H1 (cell line): ENCODE measurements around the gene ADCY3. TPM values are rescaled to one million over a fixed set of nuclear protein-coding genes. Genes with fewer than 3 reads are reported as not detected.
A peak's percentile ranks its signal among the peaks of the same experiment; 100 is the strongest.

Experiments
- CTCF ChIA-PET: fragments of 300-600 bp; sonication (Branson Sonifier 250); formaldehyde crosslinking; loops from one replicate; lab custom pipeline; 2021; ENCODE audit not compliant: partially characterized antibody; lab: Charles Lee
- POLR2A ChIA-PET: fragments of 300-600 bp; sonication (Branson Sonifier 250); formaldehyde crosslinking; loops from one replicate; lab custom pipeline; 2021; ENCODE audit warnings: inconsistent platforms; ENCODE audit not compliant: partially characterized antibody; lab: Charles Lee
- DNase-seq, 2 experiments: peaks; one replicate each; pipeline versions ENCODE4 v3.0.0 to v3.0.0-alpha.2; 2010 to 2022; ENCODE audit warnings: low spot score in 2 of 2, low read depth in 1 of 2, mixed read lengths in 1 of 2
- FAIRE-seq: peaks from 2 replicates; lab custom pipeline; 2011; peaks lifted over from hg19 to GRCh38; lab: Jason Lieb, UNC
- H2AFZ ChIP-seq: 2 replicates; pipeline ENCODE4 v1.8.1; 2012; ENCODE audit warnings: low read length, inconsistent platforms
- H2AK5ac ChIP-seq: 2 replicates; pipeline ENCODE4 v1.6.1; 2013; ENCODE audit warnings: low read depth, low read length
- H2BK120ac ChIP-seq: replicated peaks from 2 replicates; pipeline ENCODE3; 2013; ENCODE audit warnings: low read depth, low read length, inconsistent platforms
- H2BK12ac ChIP-seq: 2 replicates; pipeline ENCODE4 v1.6.1; 2013; ENCODE audit warnings: low read depth, low read length
- H2BK15ac ChIP-seq: 2 replicates; pipeline ENCODE4 v1.6.1; 2013; ENCODE audit warnings: low read length
- H2BK20ac ChIP-seq: 2 replicates; pipeline ENCODE4 v1.6.1; 2013; ENCODE audit warnings: low read length
- H2BK5ac ChIP-seq: 2 replicates; pipeline ENCODE4 v1.6.1; 2013; ENCODE audit warnings: low read depth, low read length
- H3K14ac ChIP-seq: 2 replicates; pipeline ENCODE4 v1.6.1; 2013; ENCODE audit warnings: inconsistent platforms; ENCODE audit not compliant: insufficient read length
- H3K18ac ChIP-seq: 2 replicates; pipeline ENCODE4 v1.6.1; 2013; ENCODE audit warnings: low read length; ENCODE audit errors: extremely low read depth
- H3K23ac ChIP-seq: 2 replicates; pipeline ENCODE4 v1.6.1; 2013; ENCODE audit warnings: inconsistent platforms; ENCODE audit not compliant: insufficient read length
- H3K23me2 ChIP-seq: 2 replicates; pipeline ENCODE4 v1.6.1; 2013; ENCODE audit warnings: low read depth, low read length
- H3K27ac ChIP-seq: 2 replicates; pipeline ENCODE4 v1.6.1; 2011; ENCODE audit warnings: low read depth, low read length, inconsistent platforms
- H3K27me3 ChIP-seq, 4 experiments: replicated peaks in 1 of 4; 1 replicate in 1 of 4; 2 replicates in 3 of 4; pipeline versions ENCODE4 v1.6.1 to v1.8.1; 2011 to 2013; ENCODE audit warnings: low read length in 3 of 4, mild to moderate bottlenecking in 3 of 4, inconsistent platforms in 2 of 4, mixed read lengths in 2 of 4, moderate library complexity in 1 of 4; ENCODE audit not compliant: control insufficient read depth in 3 of 4, insufficient read depth in 3 of 4; ENCODE audit errors: extremely low read depth in 1 of 4
- H3K36me3 ChIP-seq, 4 experiments: 2 replicates each; pipeline versions ENCODE4 v1.6.1 to v1.8.1; 2011 to 2013; ENCODE audit warnings: mild to moderate bottlenecking in 4 of 4, low read length in 3 of 4, moderate library complexity in 2 of 4, control low read depth in 1 of 4, inconsistent platforms in 1 of 4; ENCODE audit not compliant: insufficient read depth in 4 of 4, control insufficient read depth in 2 of 4
- H3K4ac ChIP-seq: replicated peaks from 2 replicates; pipeline ENCODE3; 2013; ENCODE audit warnings: low read length, low read depth, mixed read lengths, inconsistent platforms; ENCODE audit not compliant: insufficient read length
- H3K4me1 ChIP-seq, 4 experiments: replicated peaks in 1 of 4; 1 replicate in 1 of 4; 2 replicates in 3 of 4; pipeline versions ENCODE4 v1.6.1 to v1.8.1; 2011 to 2013; ENCODE audit warnings: low read length in 3 of 4, inconsistent platforms in 2 of 4, mixed read lengths in 1 of 4; ENCODE audit not compliant: insufficient read depth in 4 of 4, control insufficient read depth in 3 of 4
- H3K4me2 ChIP-seq, 2 experiments: 2 replicates each; pipeline versions ENCODE4 v1.6.1 to v1.8.1; 2011 to 2013; ENCODE audit warnings: low read depth in 2 of 2, low read length in 2 of 2, control low read depth in 1 of 2, inconsistent platforms in 1 of 2, mild to moderate bottlenecking in 1 of 2; ENCODE audit not compliant: insufficient read depth in 1 of 2
- H3K4me3 ChIP-seq, 4 experiments: fragments of 200-600, 300-600 bp in 1 of 4; sonication (generic), shearing (Covaris generic), sonication (Bioruptor Twin) in 1 of 4; 2 replicates each; pipeline versions ENCODE4 v1.5.1 to v1.8.1; 2011 to 2016; ENCODE audit warnings: low read length in 4 of 4, low read depth in 3 of 4, control low read depth in 2 of 4, inconsistent platforms in 2 of 4, mild to moderate bottlenecking in 2 of 4, mixed read lengths in 1 of 4, moderate library complexity in 1 of 4; ENCODE audit not compliant: insufficient read depth in 2 of 4; ENCODE audit errors: extremely low read depth in 1 of 4
- H3K56ac ChIP-seq: replicated peaks from 2 replicates; pipeline ENCODE3; 2013; ENCODE audit warnings: low read depth, mild to moderate bottlenecking, mixed read lengths, low read length, inconsistent platforms; ENCODE audit not compliant: insufficient read length
- H3K79me1 ChIP-seq: 2 replicates; pipeline ENCODE4 v1.6.1; 2013; ENCODE audit warnings: low read depth, low read length, control low read depth
- H3K79me2 ChIP-seq, 2 experiments: 2 replicates each; pipeline versions ENCODE4 v1.6.1 to v1.8.1; 2012 to 2013; ENCODE audit warnings: low read length in 2 of 2, mild to moderate bottlenecking in 2 of 2, inconsistent platforms in 1 of 2; ENCODE audit not compliant: insufficient read depth in 2 of 2, control insufficient read depth in 1 of 2
- H3K9ac ChIP-seq, 4 experiments: replicated peaks in 1 of 4; 1 replicate in 1 of 4; 2 replicates in 3 of 4; pipeline versions ENCODE4 v1.6.1 to v1.8.1; 2011 to 2013; ENCODE audit warnings: low read depth in 3 of 4, low read length in 3 of 4, control low read depth in 2 of 4, mild to moderate bottlenecking in 2 of 4, moderate library complexity in 2 of 4, inconsistent platforms in 1 of 4; ENCODE audit errors: extremely low read depth in 1 of 4
- H3K9me3 ChIP-seq, 2 experiments: 2 replicates each; pipeline versions ENCODE4 v1.6.1 to v1.8.1; 2012 to 2013; ENCODE audit warnings: mild to moderate bottlenecking in 2 of 2, moderate library complexity in 2 of 2, control low read depth in 1 of 2, inconsistent platforms in 1 of 2, low read depth in 1 of 2, low read length in 1 of 2, mixed read lengths in 1 of 2; ENCODE audit not compliant: insufficient read depth in 2 of 2
- H4K20me1 ChIP-seq, 2 experiments: replicated peaks in 1 of 2; 2 replicates each; pipeline versions ENCODE3 to v1.8.1; 2011 to 2013; ENCODE audit warnings: inconsistent platforms in 2 of 2, low read length in 2 of 2, mild to moderate bottlenecking in 1 of 2; ENCODE audit not compliant: insufficient read depth in 2 of 2, control insufficient read depth in 1 of 2
- H4K5ac ChIP-seq: 2 replicates; pipeline ENCODE4 v1.6.1; 2013; ENCODE audit warnings: low read length, low read depth, mixed read lengths, inconsistent platforms; ENCODE audit not compliant: insufficient read length
- H4K8ac ChIP-seq: 2 replicates; pipeline ENCODE4 v1.8.0; 2013; ENCODE audit warnings: mild to moderate bottlenecking, moderate library complexity, low read length, inconsistent platforms; ENCODE audit not compliant: insufficient read depth; ENCODE audit errors: extremely low read depth
- H4K91ac ChIP-seq: replicated peaks from 2 replicates; pipeline ENCODE3; 2013; ENCODE audit warnings: low read length, mixed read lengths, inconsistent platforms; ENCODE audit not compliant: insufficient read length
- ATF2 ChIP-seq: IDR thresholded peaks from 2 replicates; pipeline ENCODE4 v1.6.1; 2012; ENCODE audit warnings: low read length, inconsistent platforms
- CEBPB ChIP-seq: IDR thresholded peaks from 2 replicates; pipeline ENCODE4 v1.6.1; 2012; ENCODE audit warnings: low read depth, low read length
- HDAC2 ChIP-seq, 2 experiments: fragments of 300-600 bp in 1 of 2; sonication (generic) in 1 of 2; IDR thresholded peaks; 2 replicates each; pipeline ENCODE4 v1.6.1; 2011 to 2012; ENCODE audit warnings: low read depth in 2 of 2, low read length in 2 of 2, mild to moderate bottlenecking in 2 of 2, moderate library complexity in 2 of 2, borderline replicate concordance in 1 of 2, inconsistent platforms in 1 of 2
- KDM1A ChIP-seq: fragments of 200-600, 300-600 bp; sonication (generic); IDR thresholded peaks from 2 replicates; pipeline ENCODE4 v1.7.1; 2016; ENCODE audit warnings: mild to moderate bottlenecking, low read length, borderline replicate concordance
- NANOG ChIP-seq: IDR thresholded peaks from 2 replicates; pipeline ENCODE4 v1.6.1; 2011; ENCODE audit warnings: low read length, low read depth, mild to moderate bottlenecking, inconsistent platforms; ENCODE audit not compliant: insufficient read depth, poor library complexity, severe bottlenecking
- RNF2 ChIP-seq: fragments of 200-900, 300-1000 bp; sonication (generic); IDR thresholded peaks from 2 replicates; pipeline ENCODE4 v1.7.1; 2016; ENCODE audit warnings: borderline replicate concordance, low read depth, mild to moderate bottlenecking, antibody characterized with exemption, low read length; ENCODE audit not compliant: poor library complexity, severe bottlenecking; ENCODE audit errors: missing control alignments
- SIN3A ChIP-seq, 2 experiments: IDR thresholded peaks in 1 of 2; conservative IDR thresholded peaks in 1 of 2; 2 replicates each; pipeline ENCODE4 v1.6.1; 2011 to 2012; ENCODE audit warnings: low read length in 2 of 2, improper control_type of control experiment in 1 of 2, low read depth in 1 of 2, mild to moderate bottlenecking in 1 of 2
- SIRT6 ChIP-seq: IDR thresholded peaks from one replicate; pipeline ENCODE4 v1.7.1; 2012; ENCODE audit warnings: low read length, inconsistent platforms
- SP1 ChIP-seq: IDR thresholded peaks from 2 replicates; pipeline ENCODE4 v1.6.1; 2011; ENCODE audit warnings: low read depth, low read length
- WGBS, 2 experiments: shearing (Covaris generic) in 1 of 2; methylation state at CpG; one replicate each; pipeline versions ENCODE4 v1.1.6 to v1.1.7; 2013 to 2015; ENCODE audit warnings: low lambda C conversion rate in 2 of 2, mixed read lengths in 2 of 2, inconsistent platforms in 1 of 2, low coverage in 1 of 2, missing lambda C conversion rate in 1 of 2; ENCODE audit not compliant: insufficient replicate concordance in 2 of 2, insufficient coverage in 1 of 2, insufficient read length in 1 of 2; ENCODE audit errors: extremely low coverage in 1 of 2, missing lambda C conversion rate in 1 of 2; 5-methylcytosine and 5-hydroxymethylcytosine counted together
- polyA plus RNA-seq, 7 experiments: library from polyadenylated mRNA; depleted of rRNA in 3 of 7; stranded (reverse) in 5 of 7; unstranded in 2 of 7; fragments of >200 nt in 5 of 7; fragments of 200-250 nt in 2 of 7; gene quantifications; 1 replicate in 5 of 7; 2 replicates in 1 of 7; 4 replicates in 1 of 7; pipeline versions ENCODE4 v1.2.1 to v1.2.3, GENCODE V29; 2011 to 2013; ENCODE audit warnings: missing spikeins in 2 of 7, mixed read lengths in 2 of 7
- total RNA-seq: library from RNA; stranded (reverse); fragmentation: NEBNext Ultra II Directional; extraction: Animal tissue kit (Norgen Biotek cat#: 25700); gene quantifications from 2 replicates; pipeline ENCODE4 v1.2.1, GENCODE V29; 2021

ADCY3 gene
- total and polyA plus RNA-seq, 2 of the 8 experiments (the other 6 are each of a cell fraction or from before 2014, with no cell fraction given) = 45.1 to 52.9 TPM

GRCh38 chr2:24832521-24832920 lies 87.5 kb downstream of the ADCY3 start:
- Histone ChIP-seq H3K27ac (no peak overlapping the region), H3K36me3 (peaks cover 0 to 16% (median 2%) of the 10 kb centered on the region in 4 experiments; a peak in 4 of 8 replicates), H2BK12ac (peak overlapping the region; percentile 87; the same call in 1 of the 2 replicates), H2BK120ac (no peak overlapping the region), H2BK15ac (no peak overlapping the region), H3K9ac (no peak overlapping the region), H3K23me2 (0 out of 2 replicates have a peak, but pooled peaks cover 2% of the 10 kb centered on the region), H3K56ac (no peak overlapping the region), H3K9me3 (peaks cover 2 to 13% of the 10 kb centered on the region in 2 experiments; a peak in 1 of 4 replicates), H3K4me2 (0 out of 4 replicates have a peak overlapping the region, but pooled peaks of 1 of the 2 experiments have one; percentile 0), H2AK5ac (0 out of 2 replicates have a peak overlapping the region, but pooled peaks have one; percentile 75), H2BK20ac (no peak overlapping the region), H4K8ac (no peak overlapping the region), H3K79me2 (no peaks in the 10 kb centered on the region; a peak in 1 of 4 replicates), H3K27me3 (no peaks in the 10 kb centered on the region), H3K14ac (no peak overlapping the region), H3K79me1 (no peaks in the 10 kb centered on the region; the same call in 1 of the 2 replicates), H3K4me1 (peaks cover 2 to 18% (median 9%) of the 10 kb centered on the region in 4 experiments; a peak in 6 of 7 replicates), H3K4me3 (no peak overlapping the region), H4K91ac (no peak overlapping the region), H2BK5ac (peak overlapping the region; percentile 88), H2AFZ (no peak overlapping the region), H3K4ac (no peak overlapping the region), H3K18ac (peak overlapping the region; percentile 87), H3K23ac (no peak overlapping the region), H4K20me1 (no peaks in the 10 kb centered on the region), H4K5ac (no peak overlapping the region)
- 76% methylated on average over 9 of the region's 9 CpGs; no CpG with 5 or more reads in 1 of the 2 experiments for WGBS, 2 experiments
- TF ChIP-seq HDAC2 (IDR thresholded peaks at IDR 0.05; ENCODE audit: borderline replicate concordance in 1 of 2, low read depth in 2 of 2, low read length in 2 of 2) = no peak
- no peak for TF ChIP-seq SIRT6
- no peak for TF ChIP-seq RNF2
- TF ChIP-seq NANOG = no peak
- no peak for TF ChIP-seq ATF2
- TF ChIP-seq SIN3A (conservative IDR thresholded peaks at IDR 0.05 in 1 of 2, IDR thresholded peaks at IDR 0.05 in 1 of 2; ENCODE audit: low read depth in 1 of 2, low read length in 2 of 2) = no peak
- TF ChIP-seq CEBPB = no peak
- no peak for TF ChIP-seq KDM1A
- TF ChIP-seq SP1 = no peak
- DNase-seq = no peak
- no peak for FAIRE-seq
- ChIA-PET CTCF (interaction anchor here (0.6 to 2.6 kb wide), 8 partner anchors 11 to 423 kb away, joined by 3 to 13 read pairs (median 4); no protein-coding TSS in a partner anchor), POLR2A (interaction anchor here (1.6 kb wide), 1 partner anchor 10 kb away, joined by 6 read pairs; no protein-coding TSS in a partner anchor)
